T-helper 2 cell treated with Interferon-gamma antibody and Interleukin-4, amounts not matched to agents 5 μg/mL and 100 μg/mL, for 36 hours (primary cell): ENCODE measurements around the gene ZNF483.
"Not testable (repeated sequence)": the region's sequence is repeated elsewhere in the genome, so short reads cannot be mapped to it uniquely, and the experiment has no call there.

Experiments used
- DNase-seq: peaks from one replicate; pipeline ENCODE4 v3.0.0; 2021; ENCODE audit warnings: low spot score
- H3K27ac Mint-ChIP-seq: one replicate; pipeline ENCODE4 v1.8.0; 2021; ENCODE audit warnings: mild to moderate bottlenecking, mixed read lengths
- H3K27me3 Mint-ChIP-seq: one replicate; pipeline ENCODE4 v1.8.0; 2021; ENCODE audit warnings: low read depth, mixed read lengths
- H3K36me3 Mint-ChIP-seq: one replicate; pipeline ENCODE4 v1.8.0; 2021; ENCODE audit warnings: low read depth, mixed read lengths
- H3K4me1 Mint-ChIP-seq: one replicate; pipeline ENCODE4 v1.8.0; 2021; ENCODE audit warnings: low read depth, mixed read lengths
- H3K4me3 Mint-ChIP-seq: one replicate; pipeline ENCODE4 v1.8.0; 2022; ENCODE audit warnings: mild to moderate bottlenecking, moderate library complexity, mixed read lengths
- H3K9me3 Mint-ChIP-seq: one replicate; pipeline ENCODE4 v1.8.0; 2021; ENCODE audit warnings: mixed read lengths

The ZNF483 gene

GRCh38 chr9:111525056-111525977 lies at the start of gene ZNF483:
TSS of gene ZNF483 (plus strand) at chr9:111525179. CDS start at chr9:111527396, 2,217 bp downstream.
- no peaks in the 10 kb centered on the region for H3K27me3 Mint-ChIP-seq
- peak within 1 kb of the TSS; percentile 89 for H3K4me3 Mint-ChIP-seq
- H3K9me3 Mint-ChIP-seq = peaks cover 4% of the 10 kb centered on the region
- peaks cover 10% of the 10 kb centered on the region for H3K36me3 Mint-ChIP-seq
- peaks cover 19% of the 10 kb centered on the region for H3K4me1 Mint-ChIP-seq
- peak within 1 kb of the TSS; percentile 88 for H3K27ac Mint-ChIP-seq
- peak; percentile 58 for DNase-seq

- no peaks in the 10 kb centered on the region for H3K27me3 Mint-ChIP-seq
- H3K4me1 Mint-ChIP-seq = peaks cover 17% of the 10 kb centered on the region
- no peak for DNase-seq
- H3K27ac Mint-ChIP-seq = no peak overlapping the region
- H3K36me3 Mint-ChIP-seq = peaks cover 8% of the 10 kb centered on the region
- no peak overlapping the region for H3K4me3 Mint-ChIP-seq
- H3K9me3 Mint-ChIP-seq = no peaks in the 10 kb centered on the region
These were observed 49.8 kb upstream of the ZNF483 start for GRCh38 chr9:111475195-111475594.

GRCh38 chr9:111477677-111478076 lies 47.3 kb upstream of the ZNF483 start:
- peaks cover 29% of the 10 kb centered on the region for H3K4me1 Mint-ChIP-seq
- no peak overlapping the region for H3K4me3 Mint-ChIP-seq
- H3K9me3 Mint-ChIP-seq = no peaks in the 10 kb centered on the region
- H3K36me3 Mint-ChIP-seq = peaks cover 12% of the 10 kb centered on the region
- no peaks in the 10 kb centered on the region for H3K27me3 Mint-ChIP-seq
- H3K27ac Mint-ChIP-seq = no peak overlapping the region
- no peak for DNase-seq

GRCh38 chr9:111481885-111482636 lies 42.9 kb upstream of the ZNF483 start:
- Mint-ChIP-seq H3K9me3 (no peaks in the 10 kb centered on the region), H3K27me3 (peaks cover 2% of the 10 kb centered on the region), H3K27ac (peak overlapping the region; percentile 77), H3K4me3 (peak overlapping the region; percentile 79), H3K36me3 (peaks cover 9% of the 10 kb centered on the region), H3K4me1 (peaks cover 31% of the 10 kb centered on the region)
- DNase-seq = no peak

DNA sequence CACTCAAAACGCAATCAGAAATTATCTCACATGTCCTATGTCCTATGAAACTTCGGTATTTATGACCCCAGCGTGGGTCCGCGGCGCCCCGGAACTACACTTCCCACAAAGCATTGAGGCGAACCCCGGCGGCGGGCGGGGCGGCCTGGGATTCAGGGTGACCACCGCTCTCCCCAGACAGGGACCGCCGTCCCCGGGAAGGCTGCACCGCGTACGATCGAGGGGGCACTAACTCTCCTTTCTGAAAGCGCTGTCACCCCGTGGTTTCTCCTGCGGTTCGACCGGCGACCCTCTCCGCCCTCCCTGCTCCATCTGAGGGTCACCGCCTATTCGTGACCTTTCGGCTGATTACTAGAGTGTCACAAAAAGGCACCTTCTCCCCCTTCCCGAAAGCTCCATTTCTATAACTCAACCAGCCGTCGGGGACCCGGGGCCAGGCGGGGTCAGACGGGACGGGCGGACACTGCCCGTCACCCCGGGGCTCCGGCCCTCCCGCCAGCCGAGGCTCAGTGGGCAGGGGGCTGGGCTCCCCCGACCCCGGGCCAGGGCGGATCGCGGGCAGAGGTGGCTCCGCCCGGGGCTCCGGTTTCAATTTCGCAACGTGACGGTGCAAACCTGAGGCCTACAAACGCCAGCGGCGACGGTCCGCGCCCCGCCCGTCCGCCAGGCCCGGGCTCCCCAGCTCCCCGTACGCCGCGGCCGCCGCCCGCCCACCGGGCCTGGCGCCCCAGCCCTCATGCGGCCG lies 42.1 kb upstream of the ZNF483 start:
- peak overlapping the region; percentile 79 for H3K4me3 Mint-ChIP-seq
- peaks cover 8% of the 10 kb centered on the region for H3K36me3 Mint-ChIP-seq
- H3K27ac Mint-ChIP-seq = peak overlapping the region; percentile 77
- H3K4me1 Mint-ChIP-seq = peaks cover 29% of the 10 kb centered on the region
- no peaks in the 10 kb centered on the region for H3K9me3 Mint-ChIP-seq
- H3K27me3 Mint-ChIP-seq = peaks cover 7% of the 10 kb centered on the region
- peak; percentile 64 for DNase-seq

DNA sequence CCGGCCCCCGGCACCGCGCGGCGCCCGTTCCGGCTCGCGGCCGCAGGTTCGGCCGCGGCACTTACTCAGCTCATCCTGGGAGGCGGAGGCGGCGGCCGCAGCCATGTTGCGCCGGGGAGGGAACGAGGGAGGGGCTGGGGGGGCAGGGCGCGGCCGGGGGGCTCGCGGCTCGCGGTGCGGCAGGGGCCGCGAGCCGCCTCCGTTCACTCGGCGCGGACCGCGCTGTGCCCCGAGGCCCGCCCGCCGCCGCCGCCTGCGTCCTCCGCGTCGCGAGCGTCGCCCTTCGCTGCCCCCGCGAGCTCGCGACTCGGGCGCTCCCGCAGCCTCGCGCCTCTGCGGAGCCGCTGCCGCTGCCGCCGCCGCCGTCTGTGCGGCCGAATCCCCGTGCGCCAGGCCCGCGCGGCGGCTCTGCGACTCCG lies 41.5 kb upstream of the ZNF483 start:
- Mint-ChIP-seq H3K4me1 (peaks cover 29% of the 10 kb centered on the region), H3K27ac (peak overlapping the region; percentile 49), H3K27me3 (peaks cover 9% of the 10 kb centered on the region), H3K36me3 (peaks cover 8% of the 10 kb centered on the region), H3K4me3 (no peak overlapping the region), H3K9me3 (no peaks in the 10 kb centered on the region)
- no peak for DNase-seq

DNA sequence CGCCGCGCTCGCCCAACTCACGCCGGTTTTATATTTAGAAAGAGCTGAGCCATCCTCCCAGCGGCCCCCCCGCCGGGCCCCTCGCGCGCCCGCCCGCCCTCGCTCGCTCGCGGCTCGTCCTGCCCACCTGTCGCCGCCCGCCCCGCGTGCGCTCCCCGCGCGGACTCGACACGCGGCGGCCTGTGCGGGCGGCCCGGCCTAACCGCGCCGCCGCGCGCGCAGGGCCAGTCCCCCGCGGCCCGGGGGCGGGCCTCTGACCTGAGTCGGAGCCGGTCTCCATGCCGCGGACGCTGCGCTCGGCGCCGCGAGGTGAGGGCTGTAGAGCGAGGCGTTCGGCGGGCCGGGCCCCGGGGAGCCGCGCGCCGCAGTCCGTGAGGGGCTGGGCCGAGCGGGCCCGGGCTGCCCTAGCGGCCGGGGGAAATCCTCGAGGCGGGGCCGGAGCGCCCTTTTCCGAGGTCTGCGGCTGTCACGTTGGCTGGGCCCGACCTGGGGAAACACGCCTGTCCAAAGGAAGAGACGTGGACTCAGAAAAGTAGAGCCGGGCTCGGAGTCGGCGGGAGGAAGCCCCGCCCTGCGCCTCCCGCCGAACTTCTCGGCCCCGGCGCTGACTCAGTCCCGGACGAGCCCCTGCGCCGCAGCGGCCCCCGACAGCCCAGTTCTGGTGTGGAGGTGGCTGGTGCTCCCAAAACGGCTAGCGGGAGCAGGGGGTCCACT lies 41.0 kb upstream of the ZNF483 start, which contains the start of gene ECPAS:
TSS of gene ECPAS (minus strand) at position 526 of the 714 bp plus-strand sequence. CDS start 11,465 bp downstream, outside the sequence.
- Mint-ChIP-seq H3K27me3 (peaks cover 9% of the 10 kb centered on the region), H3K27ac (peak within 1 kb of the TSS; percentile 90), H3K4me1 (peaks cover 25% of the 10 kb centered on the region), H3K4me3 (peak within 1 kb of the TSS; percentile 94), H3K9me3 (no peaks in the 10 kb centered on the region), H3K36me3 (peaks cover 6% of the 10 kb centered on the region)
- DNase-seq = peak; percentile 76

- no peaks in the 10 kb centered on the region for H3K9me3 Mint-ChIP-seq
- no peak for DNase-seq
- H3K36me3 Mint-ChIP-seq = peaks cover 6% of the 10 kb centered on the region
- H3K4me1 Mint-ChIP-seq = peaks cover 25% of the 10 kb centered on the region
- peak overlapping the region; percentile 90 for H3K27ac Mint-ChIP-seq
- peaks cover 9% of the 10 kb centered on the region for H3K27me3 Mint-ChIP-seq
- peak overlapping the region; percentile 94 for H3K4me3 Mint-ChIP-seq
These were observed 40.4 kb upstream of the ZNF483 start for GRCh38 chr9:111484572-111484894.

DNA sequence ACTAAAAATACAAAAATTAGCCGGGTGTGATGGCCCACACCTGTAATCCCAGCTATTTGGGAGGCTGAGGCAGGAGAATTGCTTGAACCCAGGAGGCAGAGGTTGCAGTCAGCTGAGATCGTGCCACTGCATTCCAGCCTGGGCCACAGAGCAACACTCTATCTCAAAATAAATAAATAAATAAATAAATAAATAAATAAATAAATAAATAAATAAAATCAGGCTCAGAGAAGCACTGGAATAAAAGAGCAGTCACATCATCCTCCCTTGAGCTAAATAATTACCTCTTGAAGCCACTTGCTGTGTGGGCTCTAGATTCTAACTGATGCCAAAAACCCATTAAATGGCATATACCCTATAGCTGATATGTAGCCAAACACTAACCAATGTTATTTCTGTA lies 27.8 kb upstream of the ZNF483 start:
- not testable (repeated sequence) for H3K36me3 Mint-ChIP-seq, H3K27me3 Mint-ChIP-seq, H3K9me3 Mint-ChIP-seq, H3K27ac Mint-ChIP-seq, H3K4me3 Mint-ChIP-seq, DNase-seq, H3K4me1 Mint-ChIP-seq

- no peak overlapping the region for H3K4me3 Mint-ChIP-seq
- H3K27me3 Mint-ChIP-seq = peaks cover 2% of the 10 kb centered on the region
- H3K9me3 Mint-ChIP-seq = no peaks in the 10 kb centered on the region
- H3K36me3 Mint-ChIP-seq = no peaks in the 10 kb centered on the region
- DNase-seq = no peak
- no peak overlapping the region for H3K27ac Mint-ChIP-seq
- no peaks in the 10 kb centered on the region for H3K4me1 Mint-ChIP-seq
These were observed 23.9 kb upstream of the ZNF483 start for GRCh38 chr9:111501005-111501562.

GRCh38 chr9:111501648-111502047 lies 23.3 kb upstream of the ZNF483 start:
- no peak overlapping the region for H3K27ac Mint-ChIP-seq
- H3K4me1 Mint-ChIP-seq = no peaks in the 10 kb centered on the region
- H3K36me3 Mint-ChIP-seq = no peaks in the 10 kb centered on the region
- no peak overlapping the region for H3K4me3 Mint-ChIP-seq
- H3K9me3 Mint-ChIP-seq = no peaks in the 10 kb centered on the region
- peaks cover 2% of the 10 kb centered on the region for H3K27me3 Mint-ChIP-seq
- DNase-seq = no peak

GRCh38 chr9:111502506-111502905 lies 22.5 kb upstream of the ZNF483 start:
- no peaks in the 10 kb centered on the region for H3K36me3 Mint-ChIP-seq
- peaks cover 2% of the 10 kb centered on the region for H3K27me3 Mint-ChIP-seq
- no peaks in the 10 kb centered on the region for H3K4me1 Mint-ChIP-seq

DNA sequence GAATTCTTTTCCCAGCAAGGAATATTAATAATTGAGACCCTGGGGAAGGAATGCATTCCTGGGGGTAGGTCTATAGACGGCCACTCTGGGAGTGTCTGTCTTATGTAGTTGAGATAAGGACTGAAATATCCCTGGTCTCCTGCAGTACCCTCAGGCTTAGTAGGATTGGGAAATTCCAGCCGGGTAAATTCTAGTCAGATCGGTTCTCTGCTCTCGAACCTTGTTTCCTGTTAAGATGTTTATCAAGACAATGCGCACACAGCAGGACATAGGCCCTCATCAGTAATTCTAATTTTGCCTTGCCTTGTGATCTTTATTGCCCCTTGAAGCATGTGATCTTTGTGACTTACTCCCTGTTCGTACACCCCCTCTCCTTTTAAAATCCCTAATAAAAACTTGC lies 13.4 kb upstream of the ZNF483 start:
- H3K27me3 Mint-ChIP-seq, H3K27ac Mint-ChIP-seq, H3K4me3 Mint-ChIP-seq, H3K36me3 Mint-ChIP-seq, H3K4me1 Mint-ChIP-seq, DNase-seq: not testable (repeated sequence)
- H3K9me3 Mint-ChIP-seq = peaks cover 12% of the 10 kb centered on the region

More at GRCh38 chr9:111502506-111502905, 22.5 kb upstream of the ZNF483 start:
- Mint-ChIP-seq H3K9me3 (no peaks in the 10 kb centered on the region), H3K4me3 (no peak overlapping the region), H3K27ac (no peak overlapping the region)
- no peak for DNase-seq
